H9 (cell line): Measurements from ENCODE around the gene DCAF10. TPM values are rescaled to one million over a fixed set of nuclear protein-coding genes. Genes with fewer than 3 reads are reported as not detected.

Experiments
- DNase-seq: peaks from one replicate; pipeline ENCODE4 v3.0.0-alpha.2; 2017
- H2AFZ ChIP-seq: one replicate; pipeline ENCODE4 v1.6.1; 2013; ENCODE audit warnings: mild to moderate bottlenecking, low read length, control low read depth, moderate library complexity
- H2AK5ac ChIP-seq: 2 replicates; pipeline ENCODE4 v1.6.1; 2013; ENCODE audit warnings: low read length, control low read depth, mixed read lengths; ENCODE audit not compliant: insufficient read length
- H2BK120ac ChIP-seq: one replicate; pipeline ENCODE4 v1.6.1; 2013; ENCODE audit warnings: low read depth, mild to moderate bottlenecking, low read length, control low read depth, inconsistent platforms; ENCODE audit not compliant: poor library complexity, severe bottlenecking
- H2BK12ac ChIP-seq: 2 replicates; pipeline ENCODE4 v1.6.1; 2013; ENCODE audit warnings: low read length, control low read depth, mixed read lengths, low read depth; ENCODE audit not compliant: insufficient read length
- H2BK15ac ChIP-seq: 2 replicates; pipeline ENCODE4 v1.6.1; 2013; ENCODE audit warnings: low read depth, low read length, control low read depth
- H2BK20ac ChIP-seq: one replicate; pipeline ENCODE4 v1.6.1; 2013; ENCODE audit warnings: low read depth, mild to moderate bottlenecking, low read length, control low read depth, inconsistent platforms; ENCODE audit not compliant: poor library complexity, severe bottlenecking
- H2BK5ac ChIP-seq: 2 replicates; pipeline ENCODE4 v1.6.1; 2013; ENCODE audit warnings: low read length, control low read depth, mixed read lengths; ENCODE audit not compliant: insufficient read length
- H3K14ac ChIP-seq: 2 replicates; pipeline ENCODE4 v1.6.1; 2013; ENCODE audit warnings: low read length, control low read depth; ENCODE audit not compliant: insufficient read depth
- H3K18ac ChIP-seq: 2 replicates; pipeline ENCODE4 v1.6.1; 2013; ENCODE audit warnings: low read depth, mild to moderate bottlenecking, mixed read lengths, low read length, control low read depth; ENCODE audit not compliant: insufficient read length
- H3K23ac ChIP-seq: 2 replicates; pipeline ENCODE4 v1.6.1; 2013; ENCODE audit warnings: low read length, control low read depth, mixed read lengths, low read depth; ENCODE audit not compliant: insufficient read length
- H3K23me2 ChIP-seq: 2 replicates; pipeline ENCODE4 v1.6.1; 2013; ENCODE audit warnings: low read depth, mild to moderate bottlenecking, mixed read lengths, low read length, control low read depth; ENCODE audit not compliant: insufficient read length, poor library complexity, severe bottlenecking
- H3K27ac ChIP-seq: 2 replicates; pipeline ENCODE4 v1.5.1; 2013; ENCODE audit warnings: low read length, control low read depth, mixed read lengths, low read depth; ENCODE audit not compliant: insufficient read length
- H3K27me3 ChIP-seq: 2 replicates; pipeline ENCODE4 v1.6.1; 2013; ENCODE audit warnings: low read length, control low read depth, inconsistent platforms; ENCODE audit not compliant: insufficient read depth
- H3K4ac ChIP-seq: 2 replicates; pipeline ENCODE4 v1.6.1; 2013; ENCODE audit warnings: low read depth, mild to moderate bottlenecking, control low read depth, inconsistent platforms, low read length, moderate library complexity
- H3K4me1 ChIP-seq: 2 replicates; pipeline ENCODE4 v1.6.1; 2013; ENCODE audit warnings: low read length, control low read depth, inconsistent platforms; ENCODE audit not compliant: insufficient read depth
- H3K4me2 ChIP-seq: 2 replicates; pipeline ENCODE4 v1.6.1; 2013; ENCODE audit warnings: low read length, control low read depth, mixed read lengths; ENCODE audit not compliant: insufficient read length, insufficient read depth
- H3K56ac ChIP-seq: 2 replicates; pipeline ENCODE4 v1.6.1; 2013; ENCODE audit warnings: low read depth, mild to moderate bottlenecking, mixed read lengths, low read length, control low read depth; ENCODE audit not compliant: insufficient read length
- H3K79me1 ChIP-seq: 2 replicates; pipeline ENCODE4 v1.6.1; 2013; ENCODE audit warnings: low read depth, mild to moderate bottlenecking, moderate library complexity, low read length, control low read depth, inconsistent platforms; ENCODE audit not compliant: insufficient read depth, poor library complexity, severe bottlenecking
- H3K79me2 ChIP-seq: 2 replicates; pipeline ENCODE4 v1.6.1; 2013; ENCODE audit warnings: low read length, control low read depth, inconsistent platforms; ENCODE audit not compliant: insufficient read depth
- H3K9ac ChIP-seq: 2 replicates; pipeline ENCODE4 v1.6.1; 2013; ENCODE audit warnings: low read length, control low read depth, mixed read lengths; ENCODE audit not compliant: insufficient read length; ENCODE audit errors: extremely low read depth
- H3K9me3 ChIP-seq: one replicate; pipeline ENCODE4 v1.6.1; 2013; ENCODE audit warnings: low read depth, low read length, inconsistent platforms; ENCODE audit not compliant: control insufficient read depth
- H3T11ph ChIP-seq: one replicate; pipeline ENCODE4 v1.6.1; 2013; ENCODE audit warnings: mild to moderate bottlenecking, low read length, control low read depth, inconsistent platforms
- H4K20me1 ChIP-seq: one replicate; pipeline ENCODE4 v1.6.1; 2013; ENCODE audit not compliant: control insufficient read depth, insufficient read length, insufficient read depth
- H4K5ac ChIP-seq: 2 replicates; pipeline ENCODE4 v1.6.1; 2013; ENCODE audit warnings: low read depth, mild to moderate bottlenecking, mixed read lengths, low read length, control low read depth; ENCODE audit not compliant: insufficient read length
- H4K8ac ChIP-seq: replicated peaks from 2 replicates; pipeline ENCODE4 v1.6.1; 2013; ENCODE audit warnings: low read length, control low read depth, mixed read lengths, low read depth; ENCODE audit not compliant: insufficient read length
- H4K91ac ChIP-seq: 2 replicates; pipeline ENCODE4 v1.6.1; 2013; ENCODE audit warnings: low read depth, mild to moderate bottlenecking, moderate library complexity, mixed read lengths, low read length, control low read depth; ENCODE audit not compliant: insufficient read length
- H3K27ac Mint-ChIP-seq, 3 experiments: 2 replicates in 2 of 3; 3 replicates in 1 of 3; pipeline ENCODE4 v1.8.0; 2020 to 2021; ENCODE audit warnings: mixed read lengths in 3 of 3, mild to moderate bottlenecking in 1 of 3, moderate library complexity in 1 of 3
- H3K27me3 Mint-ChIP-seq: 2 replicates; pipeline ENCODE4 v1.8.0; 2021; ENCODE audit warnings: low read depth, mild to moderate bottlenecking, moderate library complexity, mixed read lengths
- H3K36me3 Mint-ChIP-seq, 3 experiments: 2 replicates in 2 of 3; 3 replicates in 1 of 3; pipeline ENCODE4 v1.8.0; 2020 to 2021; ENCODE audit warnings: low read depth in 3 of 3, mixed read lengths in 3 of 3; ENCODE audit not compliant: insufficient read depth in 1 of 3
- H3K4me1 Mint-ChIP-seq, 2 experiments: 2 replicates each; pipeline ENCODE4 v1.8.0; 2020; ENCODE audit warnings: mixed read lengths in 2 of 2
- H3K4me3 Mint-ChIP-seq, 2 experiments: 2 replicates in 1 of 2; 3 replicates in 1 of 2; pipeline ENCODE4 v1.8.0; 2020 to 2021; ENCODE audit warnings: mild to moderate bottlenecking in 2 of 2, mixed read lengths in 2 of 2, moderate library complexity in 1 of 2
- H3K9me3 Mint-ChIP-seq, 2 experiments: 2 replicates in 1 of 2; 3 replicates in 1 of 2; pipeline ENCODE4 v1.8.0; 2020; ENCODE audit warnings: mild to moderate bottlenecking in 2 of 2, mixed read lengths in 2 of 2, moderate library complexity in 1 of 2
- WGBS: extraction: QIAGEN DNeasy Blood & Tissue Kit; methylation state at CpG from one replicate; pipeline ENCODE4 v1.1.7; 2013; ENCODE audit warnings: missing lambda C conversion rate, low lambda C conversion rate, mixed read lengths; ENCODE audit not compliant: insufficient read length; ENCODE audit errors: extremely low coverage; 5-methylcytosine and 5-hydroxymethylcytosine counted together
- total RNA-seq: library from RNA; stranded (reverse); gene quantifications from 2 replicates; pipeline ENCODE4 v1.2.1, GENCODE V29; 2021
- TF ChIP-seq, protein P1 (sequence below): fragments of 200-600 bp; sonication (generic); conservative IDR thresholded peaks from 3 replicates; pipeline ENCODE4 v1.8.0; 2021; ENCODE audit warnings: antibody characterized with exemption, mild to moderate bottlenecking

The DCAF10 gene
- total RNA-seq, 1 experiment from 2014 or later, result 13.4 TPM

DNA sequence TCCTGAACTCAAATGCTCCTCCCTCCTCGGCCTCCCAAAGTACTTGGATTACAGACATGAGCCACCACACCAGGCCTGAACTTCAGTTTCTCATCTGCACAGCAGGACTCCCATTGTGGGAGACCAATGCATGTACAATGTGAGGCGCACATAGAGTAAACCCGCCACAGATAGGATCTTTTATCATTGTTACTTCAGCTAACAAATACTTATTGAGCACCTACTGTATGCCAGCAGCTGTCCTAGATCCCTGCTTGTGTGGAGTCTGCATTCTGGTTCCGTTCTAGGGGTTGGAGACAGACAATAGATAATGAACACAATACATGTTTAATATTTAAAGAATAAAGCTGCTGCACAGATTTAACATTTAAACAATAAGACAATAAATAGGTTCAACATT, 109.7 kb downstream of the DCAF10 start:
- Histone ChIP-seq H2BK5ac (no peak overlapping the region), H3K56ac (no peak overlapping the region), H3K18ac (no peak overlapping the region), H3K4ac (no peak overlapping the region), H4K8ac (no peak overlapping the region), H2AK5ac (no peak overlapping the region), H3T11ph (no peak overlapping the region), H4K91ac (no peak overlapping the region), H3K4me2 (no peak overlapping the region), H3K27ac (no peak overlapping the region), H4K5ac (no peak overlapping the region), H3K79me1 (no peaks in the 10 kb centered on the region), H3K4me1 (0 out of 2 replicates have a peak, but pooled peaks cover under 1% of the 10 kb centered on the region), H3K27me3 (no peaks in the 10 kb centered on the region), H3K79me2 (no peaks in the 10 kb centered on the region), H2BK15ac (no peak overlapping the region), H2AFZ (no peak overlapping the region), H3K14ac (no peak overlapping the region), H3K9me3 (no peaks in the 10 kb centered on the region), H2BK120ac (no peak overlapping the region), H3K23me2 (no peaks in the 10 kb centered on the region), H3K23ac (no peak overlapping the region), H2BK20ac (no peak overlapping the region), H4K20me1 (no peaks in the 10 kb centered on the region), H3K9ac (no peak overlapping the region), H2BK12ac (no peak overlapping the region)
- Mint-ChIP-seq H3K36me3 (no peaks in the 10 kb centered on the region), H3K4me3 (no peak overlapping the region), H3K27ac (no peak overlapping the region), H3K27me3 (peaks cover 21% of the 10 kb centered on the region), H3K4me1 (peaks cover 10 to 16% of the 10 kb centered on the region in 2 experiments), H3K9me3 (no peaks in the 10 kb centered on the region)
- no CpG with 5 or more reads among the region's 4 CpGs for WGBS
- TF ChIP-seq, protein P1, sequence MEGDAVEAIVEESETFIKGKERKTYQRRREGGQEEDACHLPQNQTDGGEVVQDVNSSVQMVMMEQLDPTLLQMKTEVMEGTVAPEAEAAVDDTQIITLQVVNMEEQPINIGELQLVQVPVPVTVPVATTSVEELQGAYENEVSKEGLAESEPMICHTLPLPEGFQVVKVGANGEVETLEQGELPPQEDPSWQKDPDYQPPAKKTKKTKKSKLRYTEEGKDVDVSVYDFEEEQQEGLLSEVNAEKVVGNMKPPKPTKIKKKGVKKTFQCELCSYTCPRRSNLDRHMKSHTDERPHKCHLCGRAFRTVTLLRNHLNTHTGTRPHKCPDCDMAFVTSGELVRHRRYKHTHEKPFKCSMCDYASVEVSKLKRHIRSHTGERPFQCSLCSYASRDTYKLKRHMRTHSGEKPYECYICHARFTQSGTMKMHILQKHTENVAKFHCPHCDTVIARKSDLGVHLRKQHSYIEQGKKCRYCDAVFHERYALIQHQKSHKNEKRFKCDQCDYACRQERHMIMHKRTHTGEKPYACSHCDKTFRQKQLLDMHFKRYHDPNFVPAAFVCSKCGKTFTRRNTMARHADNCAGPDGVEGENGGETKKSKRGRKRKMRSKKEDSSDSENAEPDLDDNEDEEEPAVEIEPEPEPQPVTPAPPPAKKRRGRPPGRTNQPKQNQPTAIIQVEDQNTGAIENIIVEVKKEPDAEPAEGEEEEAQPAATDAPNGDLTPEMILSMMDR, result no peak
- no peak for DNase-seq
